Hindlimb muscle (tissue), 1 donor: ENCODE measurements around the gene ACAD11. TPM values are rescaled to one million over a fixed set of nuclear protein-coding genes. Genes with fewer than 3 reads are reported as not detected.

ENCODE experiments used
- DNase-seq: peaks from one replicate; pipeline ENCODE4 v3.0.0-alpha.2; 2013
- polyA plus RNA-seq: library from polyadenylated mRNA; unstranded; fragments of 120-200 nt; gene quantifications from one replicate; pipeline ENCODE4 v1.2.1, GENCODE V29; 2013; ENCODE audit not compliant: insufficient read length

The ACAD11 gene
- polyA plus RNA-seq, 1 donor, result 12.7 TPM

DNA sequence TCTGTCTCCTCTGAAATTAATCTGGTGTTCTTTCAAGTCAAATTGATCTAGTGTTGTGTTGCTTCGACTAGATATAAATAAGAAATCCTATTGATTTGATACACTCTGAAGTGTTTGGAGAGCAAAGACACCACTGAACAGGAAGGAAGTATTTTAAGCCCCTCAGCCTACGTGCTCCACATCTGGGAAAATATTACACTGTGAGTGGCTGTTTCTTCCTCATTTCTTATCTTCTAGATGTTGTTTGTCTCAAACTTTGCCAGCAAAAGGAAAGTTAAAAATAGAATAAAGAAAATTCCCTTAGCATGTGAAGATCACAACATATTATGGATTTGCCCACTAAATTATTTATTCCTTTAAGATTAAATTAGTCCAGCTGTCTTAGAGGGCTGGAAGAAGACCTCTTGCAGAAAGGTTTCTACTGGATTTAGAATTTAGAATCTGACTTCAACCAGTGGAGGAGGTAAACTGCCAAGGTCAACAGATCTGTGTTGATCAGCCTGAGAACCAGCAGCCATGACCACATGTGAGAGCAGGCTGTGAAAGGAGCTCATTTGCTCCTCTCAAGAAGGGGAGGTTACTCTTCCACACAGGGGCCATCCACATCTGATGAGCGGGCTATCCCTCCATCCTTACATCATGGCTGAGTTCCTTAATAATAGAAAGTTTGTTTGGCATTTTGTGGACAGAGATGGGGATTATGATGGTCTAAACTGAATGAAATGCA lies 108.9 kb downstream of the ACAD11 start:
- DNase-seq, result no peak

DNA sequence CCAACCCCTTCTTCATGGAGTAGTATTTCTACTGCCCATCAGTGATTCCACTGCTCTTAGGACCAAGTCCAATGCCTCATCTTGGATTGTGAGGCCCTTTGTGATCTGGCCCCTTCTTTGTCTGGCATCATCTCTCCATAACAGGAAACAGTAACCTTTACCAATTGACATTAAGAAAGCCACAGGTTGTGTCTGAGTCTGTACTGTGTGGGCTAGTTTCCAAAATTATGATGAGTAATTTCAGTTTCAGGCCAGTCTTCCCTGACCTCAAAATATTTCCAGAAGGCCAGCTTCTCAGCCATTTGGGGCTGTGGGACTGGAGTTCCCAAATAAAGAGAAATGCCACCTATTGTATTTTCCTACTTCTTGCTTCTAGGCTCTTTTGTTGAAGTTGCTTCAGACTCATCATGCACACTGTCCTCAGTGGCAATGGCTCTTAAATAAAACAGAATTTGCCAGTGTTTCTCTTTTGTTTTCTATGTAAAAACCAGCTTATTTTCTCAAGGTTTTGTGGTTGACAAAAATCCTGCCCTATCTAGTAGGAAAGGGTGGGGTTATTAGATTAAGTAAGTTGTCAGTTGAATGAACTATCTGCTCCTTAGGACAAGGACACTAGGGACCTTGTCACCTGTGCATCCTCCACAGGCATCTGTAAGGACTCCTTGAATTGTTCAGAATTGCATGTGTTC lies 109.6 kb downstream of the ACAD11 start:
- no peak for DNase-seq

DNA sequence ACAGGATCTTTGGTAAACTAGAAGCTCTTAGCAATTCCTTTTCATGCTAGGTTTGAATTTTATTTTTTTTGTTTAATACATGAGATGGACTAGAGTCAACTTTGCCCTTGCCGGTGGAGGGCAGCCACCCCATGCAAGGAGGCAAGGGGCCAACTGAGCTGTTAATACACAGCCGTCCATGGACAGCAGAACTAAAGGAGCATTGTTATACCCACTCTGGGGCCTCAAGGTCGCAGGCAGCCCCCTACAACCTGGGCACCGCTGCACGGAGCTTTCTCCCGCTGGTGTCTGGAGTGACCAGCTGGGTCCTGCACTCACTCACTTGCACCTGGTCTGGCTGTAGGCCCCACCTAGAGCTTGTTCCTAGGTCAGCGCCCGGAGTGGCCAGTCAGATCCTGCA lies 110.4 kb downstream of the ACAD11 start:
- no peak for DNase-seq

DNA sequence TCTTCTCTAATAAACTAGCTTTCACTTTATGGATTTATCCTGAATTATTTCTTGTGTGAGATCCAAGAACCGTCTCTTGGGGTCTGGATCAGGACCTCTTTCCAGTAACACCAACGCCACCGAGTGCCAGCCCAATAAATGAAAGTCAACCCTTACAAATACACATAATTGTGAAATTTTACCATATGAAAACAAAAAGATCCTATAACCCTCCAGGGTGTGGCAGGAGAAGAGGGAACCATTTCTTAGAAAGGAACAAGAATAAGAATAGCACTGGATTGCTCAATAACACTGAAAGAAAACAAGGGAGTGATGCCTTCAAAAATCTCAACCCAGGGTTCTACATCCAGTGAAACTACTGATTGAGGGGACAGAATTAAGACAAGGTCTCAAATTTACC lies 114.1 kb downstream of the ACAD11 start:
- DNase-seq, result no peak

DNA sequence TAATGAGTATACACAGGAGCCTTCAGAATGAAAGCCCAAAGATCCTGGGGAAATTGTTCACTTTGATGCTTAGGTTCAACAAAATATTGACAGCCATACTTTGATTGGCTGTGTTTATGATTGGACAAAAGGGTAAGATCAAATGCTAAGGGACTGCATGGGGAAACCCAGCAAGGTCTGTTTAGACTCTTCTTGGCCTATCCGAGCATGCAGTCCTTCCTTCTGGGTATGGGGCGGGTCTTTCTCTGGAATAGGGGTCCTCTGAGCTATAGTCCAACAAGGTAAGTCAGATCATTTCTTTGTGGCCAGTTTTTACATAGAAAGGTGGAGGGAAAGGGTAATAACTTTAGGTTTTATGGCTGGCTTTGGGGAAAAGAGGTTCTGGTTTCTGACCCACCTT lies 115.5 kb downstream of the ACAD11 start:
- no peak for DNase-seq

DNA sequence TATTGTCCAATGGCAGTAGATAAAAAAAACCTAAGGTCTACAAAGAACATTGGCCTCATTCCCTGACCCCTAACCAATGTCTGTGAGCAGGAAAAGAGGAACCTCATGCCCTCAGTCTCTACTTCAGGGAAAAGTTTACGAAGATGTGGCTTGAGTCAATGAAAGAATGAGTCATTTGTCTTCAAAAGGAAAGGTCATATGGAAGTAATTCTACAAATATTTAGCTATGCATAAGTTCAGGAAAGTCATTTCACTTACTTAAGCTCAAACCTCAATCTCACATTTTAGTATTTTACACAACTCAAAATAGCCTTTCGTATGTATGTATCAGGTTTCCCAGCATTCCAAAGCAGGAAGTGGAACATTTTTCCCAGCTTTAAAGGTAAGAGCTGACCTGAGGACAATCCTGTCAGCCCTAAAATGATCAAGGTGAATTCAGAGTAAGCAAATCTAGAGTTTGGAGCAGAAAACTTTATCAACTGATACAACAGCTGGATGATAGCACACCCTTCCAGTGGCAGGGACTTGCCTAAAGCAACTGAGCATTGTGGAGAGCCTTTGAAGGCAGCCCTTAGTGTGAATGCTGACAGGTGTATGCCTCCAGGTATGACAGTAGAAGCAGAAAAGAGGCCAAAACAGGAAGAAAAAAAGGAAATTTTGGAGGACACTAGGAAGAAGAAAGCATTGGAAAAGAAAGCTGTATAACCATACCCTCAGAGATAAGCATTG lies 116.4 kb downstream of the ACAD11 start:
- DNase-seq, result peak; percentile 52

DNA sequence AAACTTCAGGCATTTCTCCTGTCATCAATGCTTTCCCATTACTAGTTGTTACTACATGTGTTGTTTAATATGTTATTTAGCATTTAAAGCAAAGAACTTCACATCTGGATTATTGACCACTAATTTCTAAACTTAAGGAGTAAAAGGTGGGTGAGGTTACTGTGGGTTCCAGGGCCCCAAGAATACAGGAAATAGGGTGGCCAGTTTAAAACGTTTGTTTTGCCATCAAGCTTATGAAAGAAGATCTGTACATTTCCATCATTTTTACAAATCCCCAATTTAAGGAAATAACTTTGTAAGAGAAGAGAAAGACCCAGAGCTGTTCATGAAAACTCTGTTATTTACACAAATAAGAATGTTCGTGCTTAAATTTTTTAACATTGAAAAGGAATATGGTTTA lies 117.0 kb downstream of the ACAD11 start:
- no peak for DNase-seq

DNA sequence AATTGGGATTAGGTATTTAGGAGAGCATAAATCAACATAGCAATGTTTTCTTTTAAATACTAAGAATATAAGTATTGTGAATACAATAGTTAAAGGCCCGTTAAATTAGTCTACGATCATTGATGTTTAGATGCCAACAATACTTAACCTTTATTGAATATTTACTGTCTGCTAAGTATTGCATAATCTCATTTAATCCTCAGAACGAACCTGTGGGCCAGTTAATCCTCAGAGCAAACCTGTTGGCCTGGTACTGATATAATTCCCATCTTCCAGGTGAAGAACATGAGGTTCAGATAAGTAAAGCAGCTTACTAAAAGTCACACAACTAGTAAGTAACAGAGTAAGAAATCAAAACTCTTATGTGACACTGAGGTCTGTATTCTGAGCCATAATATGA lies 119.9 kb downstream of the ACAD11 start:
- DNase-seq, result no peak

DNA sequence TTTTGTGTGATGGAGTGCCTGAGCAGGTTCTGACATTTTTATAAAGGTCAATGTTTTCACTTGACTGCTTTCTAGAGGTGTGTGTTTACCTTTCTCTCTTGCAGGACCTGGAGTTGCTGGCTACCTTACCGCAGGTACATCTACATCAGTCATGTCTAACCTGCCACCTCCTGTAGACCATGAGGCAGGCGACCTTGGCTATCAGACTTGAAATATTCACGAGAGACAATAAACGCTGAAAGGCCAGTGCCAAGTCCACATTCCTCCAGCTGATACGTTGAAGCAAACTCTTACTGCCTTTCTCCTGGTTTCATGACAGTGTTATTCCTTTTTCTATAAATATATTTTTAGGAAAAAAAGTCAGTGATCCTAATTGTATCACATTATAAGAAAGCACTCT lies 121.5 kb downstream of the ACAD11 start:
- no peak for DNase-seq

DNA sequence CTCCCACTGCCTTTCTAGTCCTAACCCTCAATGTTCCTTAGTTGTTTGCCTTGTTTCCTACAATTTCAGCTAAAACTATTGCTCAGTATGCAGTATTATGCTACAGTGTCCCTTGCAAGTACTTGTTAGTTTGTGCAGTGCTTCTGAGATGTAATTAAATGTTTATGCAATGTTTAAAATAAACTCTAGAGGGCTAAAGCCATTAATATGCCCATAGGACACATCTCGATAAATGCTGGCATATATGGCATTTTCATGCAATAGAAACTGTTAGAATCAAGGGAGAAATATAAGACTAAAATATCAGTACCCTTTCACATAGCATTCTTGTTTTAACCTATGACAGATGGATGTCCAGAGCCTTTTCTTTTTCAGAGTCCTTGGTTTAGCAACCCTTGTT lies 122.3 kb downstream of the ACAD11 start:
- DNase-seq, result no peak

DNA sequence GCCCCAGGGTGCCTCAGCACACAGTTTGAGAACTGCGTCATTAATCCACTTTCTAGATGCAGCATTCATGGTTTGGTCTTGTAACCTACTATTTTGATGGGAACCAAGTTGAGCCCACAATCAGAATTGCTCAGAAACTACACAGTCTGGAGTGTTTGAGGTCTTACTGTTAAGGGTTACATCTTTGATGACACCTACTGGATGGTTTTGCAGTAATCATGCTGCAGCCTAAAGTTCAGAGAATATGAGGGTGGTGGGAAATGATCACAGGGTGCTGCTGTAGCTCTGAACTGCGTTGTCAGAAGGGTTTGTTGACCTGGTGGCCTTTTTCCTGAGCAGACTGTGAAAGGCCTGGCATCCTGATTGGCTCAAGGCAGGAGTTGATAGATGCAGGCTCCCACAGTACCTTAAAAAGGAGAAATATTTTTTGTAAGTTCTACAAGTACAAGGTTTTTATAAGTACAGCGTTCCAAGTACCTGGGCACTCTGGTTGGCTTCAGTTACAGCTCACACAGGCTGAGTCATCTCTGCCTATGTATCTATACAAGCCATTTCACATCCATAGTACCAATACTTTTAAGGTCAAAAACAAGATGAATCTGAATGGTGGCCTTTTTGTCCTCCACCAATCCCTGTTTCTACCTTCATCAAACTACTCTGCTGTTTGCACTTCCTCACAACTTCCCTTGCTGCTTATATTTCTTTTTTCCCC lies 123.0 kb downstream of the ACAD11 start:
- DNase-seq, result no peak

DNA sequence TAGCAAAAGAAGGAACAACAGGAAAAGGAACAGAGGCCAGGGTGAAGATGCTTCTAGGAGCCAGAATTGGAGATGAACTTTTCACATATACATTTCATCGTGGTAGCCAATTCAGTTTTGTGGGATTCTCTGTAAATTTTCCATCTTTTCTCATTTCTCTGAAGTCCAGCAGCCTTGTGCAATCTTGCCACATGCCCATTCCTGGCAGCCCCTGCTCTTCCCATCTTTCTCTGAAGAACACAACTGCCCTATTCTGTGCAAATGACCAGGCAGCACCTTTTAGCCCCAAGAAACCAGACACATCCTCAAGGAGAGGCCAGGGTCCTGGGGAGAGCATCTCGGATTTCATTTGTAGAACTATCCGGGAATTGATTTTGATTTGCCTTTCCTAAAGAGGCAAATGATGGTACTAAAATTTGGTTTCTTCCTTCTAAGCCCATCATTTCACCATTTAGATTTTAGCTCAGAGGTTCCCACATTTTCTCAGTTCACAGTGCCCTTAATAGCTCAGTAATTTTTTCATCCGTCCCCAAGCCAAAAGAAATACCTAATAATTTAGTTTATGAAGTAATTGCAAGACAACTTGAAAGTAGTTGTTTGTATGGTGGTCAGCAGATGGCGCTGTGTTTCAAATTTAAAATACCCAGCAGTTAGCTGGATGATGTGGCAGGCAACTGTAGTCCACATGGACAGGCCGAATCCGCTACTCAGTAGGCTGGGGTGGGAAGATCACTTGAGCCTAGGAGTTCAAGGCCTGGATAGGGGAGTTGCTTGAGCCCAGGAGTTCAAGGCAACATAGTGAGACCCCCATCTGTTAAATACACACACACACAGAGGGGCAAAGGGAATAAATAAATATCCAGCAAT lies 123.8 kb downstream of the ACAD11 start:
- peak; percentile 73 for DNase-seq

DNA sequence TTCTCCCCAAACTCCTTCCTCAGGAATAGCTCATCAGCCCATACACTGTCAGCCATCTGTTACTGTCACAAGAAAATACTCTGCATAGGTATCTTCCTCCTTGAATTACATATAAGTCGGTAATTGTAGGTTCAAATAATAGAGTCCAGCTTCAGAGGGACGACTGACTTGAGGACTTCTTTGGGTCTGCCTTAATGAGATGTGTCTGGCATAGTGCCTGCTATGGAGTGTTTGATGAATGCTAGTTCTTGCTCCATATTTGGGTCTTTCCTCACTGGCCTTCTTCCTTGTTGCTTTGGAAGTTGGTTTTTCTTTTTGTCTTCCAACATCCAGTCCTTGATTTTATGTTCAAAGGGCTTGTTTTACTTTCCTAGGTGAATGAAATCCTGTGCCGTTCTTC lies 129.0 kb downstream of the ACAD11 start:
- DNase-seq, result no peak

DNA sequence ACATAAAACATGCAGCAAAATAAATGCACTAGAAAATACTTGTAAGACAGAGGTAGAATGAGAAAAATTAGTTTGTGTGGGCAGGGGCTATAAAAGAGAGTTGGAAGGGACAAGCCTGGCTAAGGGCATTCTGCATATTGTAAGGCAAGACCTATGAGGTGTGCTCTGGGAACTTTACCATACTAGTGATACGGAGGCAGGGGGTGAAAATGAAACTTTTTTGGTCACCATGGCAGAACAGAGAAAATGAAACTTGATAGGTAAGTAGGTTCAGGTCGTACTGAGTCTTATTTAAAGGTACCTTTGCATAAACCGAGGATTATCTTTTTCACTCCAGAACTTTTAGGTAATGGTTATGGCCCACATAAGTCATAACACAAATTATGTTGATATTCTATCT lies 137.3 kb downstream of the ACAD11 start:
- no peak for DNase-seq

DNA sequence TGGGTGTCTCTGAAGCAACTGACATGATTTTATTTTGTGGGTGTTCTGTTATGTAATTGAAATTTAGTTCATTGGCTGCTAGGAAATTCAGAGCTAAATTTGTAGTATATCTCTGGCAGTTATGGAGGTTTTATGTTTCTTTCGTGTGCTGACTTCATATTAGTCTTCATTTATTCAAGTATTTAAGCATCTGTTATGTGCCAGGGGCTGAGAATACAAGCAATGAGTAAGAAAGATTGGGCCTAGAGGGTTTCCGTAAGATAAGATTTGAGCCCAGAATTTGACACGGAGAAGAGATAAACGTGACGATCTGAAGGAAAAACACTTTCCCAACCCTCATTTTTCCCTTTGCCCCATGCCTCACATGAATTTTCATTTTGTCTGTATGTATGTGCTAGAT lies 137.7 kb downstream of the ACAD11 start:
- no peak for DNase-seq

DNA sequence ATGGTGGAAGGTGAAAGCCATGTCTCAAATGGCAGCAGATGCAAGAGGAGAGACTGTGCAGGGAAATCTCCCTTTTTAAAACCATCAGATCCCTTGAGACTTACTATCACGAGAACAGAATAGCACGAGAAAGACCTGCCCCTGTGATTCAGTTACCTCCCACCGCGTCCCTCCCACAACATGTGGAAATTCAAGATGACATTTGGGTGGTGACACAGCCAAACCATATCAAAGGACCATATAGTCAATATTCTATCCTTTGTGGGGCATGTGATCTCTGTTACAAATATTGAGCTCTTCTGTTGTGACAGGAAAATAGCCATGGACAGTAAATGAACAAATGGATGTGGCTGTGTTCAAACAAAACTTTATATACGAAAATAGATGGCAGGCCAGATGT lies 139.7 kb downstream of the ACAD11 start:
- no peak for DNase-seq

DNA sequence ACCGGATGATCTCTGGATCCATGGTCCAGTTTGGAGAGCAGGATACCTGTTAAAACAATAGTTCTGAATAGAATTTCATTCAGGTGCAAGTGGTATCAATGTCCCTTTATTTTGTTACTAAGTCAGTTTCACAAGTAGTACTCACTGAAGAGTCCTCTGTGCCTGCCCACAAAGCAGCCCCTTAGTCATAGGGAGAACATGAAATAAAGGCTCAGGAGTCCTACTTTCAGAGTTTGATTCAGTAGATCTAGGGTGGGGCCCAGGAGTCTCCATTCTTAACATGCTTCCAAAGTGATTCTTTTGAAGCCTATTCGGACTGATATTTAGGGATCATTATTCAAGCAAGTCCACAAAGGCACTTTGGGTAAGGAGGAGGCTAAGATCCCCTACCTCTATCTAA lies 142.3 kb downstream of the ACAD11 start:
- no peak for DNase-seq

DNA sequence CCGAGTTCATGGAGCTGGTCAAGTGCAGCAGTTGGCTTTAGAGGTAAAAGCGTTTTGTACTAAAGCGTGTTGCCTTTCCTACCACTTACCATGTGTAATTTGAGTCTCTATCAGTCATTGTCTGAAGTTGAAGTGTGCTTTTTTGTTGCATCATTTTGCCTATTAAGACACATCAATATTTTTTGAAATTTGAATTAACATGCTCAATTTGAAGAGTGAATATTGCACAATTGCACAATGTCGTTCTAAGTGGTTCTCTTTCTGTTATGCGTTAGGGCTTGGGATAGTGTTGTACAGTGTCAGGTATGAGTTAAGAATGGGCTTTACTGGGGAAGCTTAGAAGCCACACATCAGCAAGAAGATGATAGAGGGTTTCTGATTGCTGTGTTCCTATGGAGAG lies 146.6 kb downstream of the ACAD11 start:
- no peak for DNase-seq

DNA sequence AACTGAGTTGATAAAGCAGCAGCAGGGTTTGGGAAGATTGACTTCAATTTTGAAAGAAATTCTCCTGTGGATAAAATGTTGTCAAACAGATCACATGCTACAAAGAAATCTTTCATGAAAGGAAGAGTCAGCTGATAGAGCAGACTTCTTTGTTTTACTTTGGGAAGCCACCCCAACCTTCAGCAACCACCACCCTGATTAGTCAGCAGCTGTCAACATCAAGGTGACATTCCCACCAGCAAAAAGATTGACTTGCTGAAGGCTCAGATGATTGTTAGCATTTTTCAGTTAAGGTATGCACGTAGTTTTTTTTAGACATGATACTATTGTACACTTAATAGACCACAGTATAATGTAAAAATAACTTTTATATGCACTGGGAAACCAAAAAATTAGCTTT lies 150.1 kb downstream of the ACAD11 start:
- no peak for DNase-seq

DNA sequence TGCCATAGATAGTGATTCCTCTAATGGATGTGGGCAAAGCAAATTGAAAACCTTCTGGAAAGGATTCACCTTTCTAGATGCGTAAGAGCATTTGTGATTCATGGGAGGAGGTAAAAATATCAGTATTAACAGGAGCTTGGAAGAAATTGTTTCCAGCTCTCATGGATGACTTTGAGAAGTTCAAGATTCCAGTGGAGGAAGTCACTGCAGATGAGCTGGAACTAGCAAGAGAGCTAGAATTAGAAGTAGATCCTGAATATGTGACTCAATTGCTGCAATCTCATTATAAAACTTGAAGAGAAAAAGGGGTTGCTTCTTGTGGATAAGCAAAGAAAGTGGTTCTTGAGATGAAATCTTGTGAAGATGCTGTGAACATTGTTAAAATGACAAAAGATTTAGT lies 150.5 kb downstream of the ACAD11 start:
- no peak for DNase-seq
